PFSK-1 (cell line): ENCODE data around the gene HDDC2.

Experiments used
- FOXP2 ChIP-seq: optimal IDR thresholded peaks from 2 replicates; pipeline ENCODE3; 2011; ENCODE audit warnings: borderline replicate concordance, control low read depth, inconsistent platforms; ENCODE audit not compliant: insufficient read depth; ENCODE audit errors: extremely low read length, extremely low read depth
- POLR2AphosphoS5 ChIP-seq: IDR thresholded peaks from 2 replicates; pipeline ENCODE4 v1.6.1; 2012; ENCODE audit warnings: low read depth, mild to moderate bottlenecking, control low read depth, low read length, moderate library complexity
- SIN3A ChIP-seq: IDR thresholded peaks from 2 replicates; pipeline ENCODE4 v1.6.1; 2012; ENCODE audit warnings: mild to moderate bottlenecking, low read length, moderate library complexity, borderline replicate concordance; ENCODE audit not compliant: insufficient read depth
- TAF1 ChIP-seq: IDR thresholded peaks from 2 replicates; pipeline ENCODE4 v1.6.1; 2012; ENCODE audit warnings: low read length, control low read depth, borderline replicate concordance; ENCODE audit not compliant: insufficient read depth
- TF ChIP-seq, protein P1 (sequence below), 2 experiments: IDR thresholded peaks; 2 replicates each; pipeline versions ENCODE4 v1.6.1 to v1.8.0; 2011 to 2012; ENCODE audit warnings: low read depth in 2 of 2, low read length in 2 of 2, control low read depth in 1 of 2, inconsistent platforms in 1 of 2, mild to moderate bottlenecking in 1 of 2, moderate library complexity in 1 of 2; ENCODE audit not compliant: insufficient read depth in 1 of 2

The HDDC2 gene

GRCh38 chr6:125325586-125325985 lies 23.8 kb upstream of the HDDC2 start:
- TF ChIP-seq SIN3A, result no peak
- no peak for TF ChIP-seq FOXP2
- TF ChIP-seq, protein P1, sequence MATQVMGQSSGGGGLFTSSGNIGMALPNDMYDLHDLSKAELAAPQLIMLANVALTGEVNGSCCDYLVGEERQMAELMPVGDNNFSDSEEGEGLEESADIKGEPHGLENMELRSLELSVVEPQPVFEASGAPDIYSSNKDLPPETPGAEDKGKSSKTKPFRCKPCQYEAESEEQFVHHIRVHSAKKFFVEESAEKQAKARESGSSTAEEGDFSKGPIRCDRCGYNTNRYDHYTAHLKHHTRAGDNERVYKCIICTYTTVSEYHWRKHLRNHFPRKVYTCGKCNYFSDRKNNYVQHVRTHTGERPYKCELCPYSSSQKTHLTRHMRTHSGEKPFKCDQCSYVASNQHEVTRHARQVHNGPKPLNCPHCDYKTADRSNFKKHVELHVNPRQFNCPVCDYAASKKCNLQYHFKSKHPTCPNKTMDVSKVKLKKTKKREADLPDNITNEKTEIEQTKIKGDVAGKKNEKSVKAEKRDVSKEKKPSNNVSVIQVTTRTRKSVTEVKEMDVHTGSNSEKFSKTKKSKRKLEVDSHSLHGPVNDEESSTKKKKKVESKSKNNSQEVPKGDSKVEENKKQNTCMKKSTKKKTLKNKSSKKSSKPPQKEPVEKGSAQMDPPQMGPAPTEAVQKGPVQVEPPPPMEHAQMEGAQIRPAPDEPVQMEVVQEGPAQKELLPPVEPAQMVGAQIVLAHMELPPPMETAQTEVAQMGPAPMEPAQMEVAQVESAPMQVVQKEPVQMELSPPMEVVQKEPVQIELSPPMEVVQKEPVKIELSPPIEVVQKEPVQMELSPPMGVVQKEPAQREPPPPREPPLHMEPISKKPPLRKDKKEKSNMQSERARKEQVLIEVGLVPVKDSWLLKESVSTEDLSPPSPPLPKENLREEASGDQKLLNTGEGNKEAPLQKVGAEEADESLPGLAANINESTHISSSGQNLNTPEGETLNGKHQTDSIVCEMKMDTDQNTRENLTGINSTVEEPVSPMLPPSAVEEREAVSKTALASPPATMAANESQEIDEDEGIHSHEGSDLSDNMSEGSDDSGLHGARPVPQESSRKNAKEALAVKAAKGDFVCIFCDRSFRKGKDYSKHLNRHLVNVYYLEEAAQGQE (IDR thresholded peaks at IDR 0.05; ENCODE audit: insufficient read depth in 1 of 2, low read depth in 2 of 2, low read length in 2 of 2), result no peak
- no peak for TF ChIP-seq POLR2AphosphoS5
- no peak for TF ChIP-seq TAF1

GRCh38 chr6:125323376-125323775 lies 21.6 kb upstream of the HDDC2 start:
- no peak for TF ChIP-seq POLR2AphosphoS5

GRCh38 chr6:125316621-125317020 lies 14.9 kb upstream of the HDDC2 start:
- TF ChIP-seq, protein P1 (IDR thresholded peaks at IDR 0.05; ENCODE audit: insufficient read depth in 1 of 2, low read depth in 2 of 2, low read length in 2 of 2), result no peak

DNA sequence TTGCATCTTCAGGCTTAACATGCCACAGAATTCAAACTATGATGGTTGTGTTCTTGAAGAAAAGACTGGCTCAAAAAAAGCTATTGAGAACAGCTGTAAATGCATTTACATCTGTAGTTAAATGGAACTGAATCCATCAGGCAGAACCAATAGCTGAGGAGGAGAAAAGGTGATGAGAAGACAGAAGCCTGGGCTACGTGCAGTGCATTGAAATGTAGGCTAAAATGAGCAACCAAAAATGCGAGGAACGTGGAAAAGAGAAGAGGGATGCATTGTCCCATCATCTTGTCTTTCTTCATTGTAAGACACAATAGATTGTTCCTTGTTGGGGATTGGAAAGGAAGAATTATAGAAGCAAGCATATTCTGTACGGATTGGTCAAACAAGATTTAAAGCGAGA lies 13.8 kb upstream of the HDDC2 start:
- TF ChIP-seq POLR2AphosphoS5 (no peak), SIN3A (no peak), TAF1 (no peak), FOXP2 (no peak)
- TF ChIP-seq, protein P1 (IDR thresholded peaks at IDR 0.05; ENCODE audit: insufficient read depth in 1 of 2, low read depth in 2 of 2, low read length in 2 of 2), result no peak

DNA sequence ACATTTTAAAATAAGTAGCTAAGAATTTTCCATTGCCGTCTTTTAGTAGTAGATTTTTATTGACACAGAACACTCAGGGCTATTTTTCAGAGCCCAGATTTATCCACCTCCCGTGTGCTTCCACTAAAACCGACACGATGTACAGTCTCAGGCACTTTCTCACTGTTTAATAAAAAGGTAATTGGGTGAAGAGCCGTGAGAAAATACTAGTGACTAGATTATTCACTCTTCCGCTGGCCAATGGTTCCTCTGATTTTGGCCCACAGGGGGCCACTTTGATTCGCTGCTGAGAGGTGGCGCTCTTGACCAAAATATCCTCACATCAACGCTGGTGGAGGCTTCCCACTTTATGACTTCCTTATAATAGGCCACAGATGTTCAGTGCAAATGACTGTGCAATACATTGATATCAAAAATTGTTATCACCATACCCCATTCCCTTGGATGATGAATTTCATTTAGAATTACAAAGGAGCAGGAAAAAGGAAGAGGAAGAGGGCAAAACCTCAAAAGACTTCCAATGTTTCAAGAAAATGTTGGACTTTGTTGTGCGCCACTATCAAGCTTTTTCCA lies 12.3 kb upstream of the HDDC2 start:
- no peak for TF ChIP-seq TAF1
- TF ChIP-seq, protein P1 (IDR thresholded peaks at IDR 0.05; ENCODE audit: insufficient read depth in 1 of 2, low read depth in 2 of 2, low read length in 2 of 2), result no peak
- no peak for TF ChIP-seq SIN3A
- TF ChIP-seq POLR2AphosphoS5, result no peak
- no peak for TF ChIP-seq FOXP2
